Astrocyte (in vitro differentiated cells and primary cell): ENCODE results near the gene KRTAP5-3. TPM values are rescaled to one million over a fixed set of nuclear protein-coding genes. Genes with fewer than 3 reads are reported as not detected.
A peak's percentile ranks its signal among the peaks of the same experiment; 100 is the strongest.

ENCODE experiments used
- DNase-seq: peaks from one replicate; pipeline ENCODE4 v3.0.0-alpha.2; 2010; ENCODE audit warnings: low read depth
- FAIRE-seq: peaks from 2 replicates; lab custom pipeline; 2011; peaks lifted over from hg19 to GRCh38; lab: Jason Lieb, UNC
- H2AFZ ChIP-seq: 2 replicates; pipeline ENCODE4 v1.6.0; 2012; ENCODE audit warnings: low read depth, low read length, inconsistent platforms
- H3K27ac ChIP-seq: 2 replicates; pipeline ENCODE4 v1.5.1; 2011; ENCODE audit warnings: low read depth, low read length, inconsistent platforms
- H3K27me3 ChIP-seq: 2 replicates; pipeline ENCODE4 v1.6.0; 2011; ENCODE audit warnings: low read length, inconsistent platforms; ENCODE audit not compliant: insufficient read depth
- H3K36me3 ChIP-seq: 2 replicates; pipeline ENCODE4 v1.5.1; 2011; ENCODE audit warnings: low read length, inconsistent platforms; ENCODE audit not compliant: insufficient read depth
- H3K4me1 ChIP-seq: 2 replicates; pipeline ENCODE4 v1.5.1; 2011; ENCODE audit warnings: low read length, inconsistent platforms; ENCODE audit not compliant: insufficient read depth
- H3K4me2 ChIP-seq: 2 replicates; pipeline ENCODE4 v1.6.0; 2012; ENCODE audit warnings: low read length, inconsistent platforms
- H3K4me3 ChIP-seq: 2 replicates; pipeline ENCODE4 v1.5.1; 2011; ENCODE audit warnings: low read depth, mild to moderate bottlenecking, low read length, inconsistent platforms; ENCODE audit not compliant: insufficient read depth
- H3K79me2 ChIP-seq: 2 replicates; pipeline ENCODE4 v1.6.0; 2012; ENCODE audit warnings: mild to moderate bottlenecking, low read length, inconsistent platforms; ENCODE audit not compliant: insufficient read depth
- H3K9ac ChIP-seq: 2 replicates; pipeline ENCODE4 v1.6.0; 2012; ENCODE audit warnings: mild to moderate bottlenecking, low read length, inconsistent platforms
- H3K9me3 ChIP-seq: 2 replicates; pipeline ENCODE4 v1.5.1; 2012; ENCODE audit warnings: low read depth, mild to moderate bottlenecking, low read length, inconsistent platforms; ENCODE audit not compliant: insufficient read depth
- H4K20me1 ChIP-seq: 2 replicates; pipeline ENCODE4 v1.6.0; 2012; ENCODE audit warnings: low read length, inconsistent platforms; ENCODE audit not compliant: insufficient read depth
- H3K27ac Mint-ChIP-seq: one replicate; pipeline ENCODE4 v1.8.0; 2021; ENCODE audit warnings: mild to moderate bottlenecking, mixed read lengths; ENCODE audit not compliant: unreplicated experiment
- H3K27me3 Mint-ChIP-seq: one replicate; pipeline ENCODE4 v1.8.0; 2021; ENCODE audit warnings: low read depth, mixed read lengths; ENCODE audit not compliant: unreplicated experiment
- H3K36me3 Mint-ChIP-seq: one replicate; pipeline ENCODE4 v1.8.0; 2021; ENCODE audit warnings: low read depth, mixed read lengths; ENCODE audit not compliant: unreplicated experiment
- H3K4me1 Mint-ChIP-seq: one replicate; pipeline ENCODE4 v1.8.0; 2021; ENCODE audit warnings: low read depth, mixed read lengths; ENCODE audit not compliant: unreplicated experiment
- H3K4me3 Mint-ChIP-seq: one replicate; pipeline ENCODE4 v1.8.0; 2021; ENCODE audit warnings: mild to moderate bottlenecking, moderate library complexity, mixed read lengths; ENCODE audit not compliant: unreplicated experiment
- H3K9me3 Mint-ChIP-seq: one replicate; pipeline ENCODE4 v1.8.0; 2021; ENCODE audit warnings: mild to moderate bottlenecking, mixed read lengths; ENCODE audit not compliant: unreplicated experiment
- CTCF ChIP-seq: IDR thresholded peaks from 2 replicates; pipeline ENCODE4 v1.5.1; 2011; ENCODE audit warnings: low read depth, mild to moderate bottlenecking, inconsistent platforms, low read length, moderate library complexity; ENCODE audit not compliant: insufficient read depth
- EZH2 ChIP-seq: IDR thresholded peaks from 2 replicates; pipeline ENCODE4 v1.6.1; 2012; ENCODE audit warnings: mild to moderate bottlenecking, low read length, inconsistent platforms; ENCODE audit not compliant: insufficient read depth
- total RNA-seq: library from RNA; stranded (reverse); gene quantifications from 2 replicates; pipeline ENCODE4 v1.2.1, GENCODE V29; 2021

The KRTAP5-3 gene
- total RNA-seq, 1 donor from 2014 or later: not detected

- H3K9me3 Mint-ChIP-seq: no peaks in the 10 kb centered on the region
- Histone ChIP-seq H3K9ac (peak overlapping the region; percentile 87), H3K9me3 (no peaks in the 10 kb centered on the region), H2AFZ (no peak overlapping the region), H3K4me3 (peak overlapping the region; percentile 61), H4K20me1 (peaks cover 58% of the 10 kb centered on the region), H3K36me3 (no peaks in the 10 kb centered on the region), H3K27me3 (peaks cover 14% of the 10 kb centered on the region), H3K4me1 (no peaks in the 10 kb centered on the region), H3K27ac (no peak overlapping the region), H3K79me2 (peaks cover 46% of the 10 kb centered on the region), H3K4me2 (peak overlapping the region; percentile 89)
- FAIRE-seq (no peak), DNase-seq (no peak)
- no peak overlapping the region for H3K27ac Mint-ChIP-seq
- peaks cover 16% of the 10 kb centered on the region for H3K27me3 Mint-ChIP-seq
- H3K4me1 Mint-ChIP-seq: peaks cover 5% of the 10 kb centered on the region
- peaks cover 3% of the 10 kb centered on the region for H3K36me3 Mint-ChIP-seq
- no peak overlapping the region for H3K4me3 Mint-ChIP-seq
- TF ChIP-seq CTCF (no peak), EZH2 (no peak)
These were observed 36.5 kb downstream of the KRTAP5-3 start for GRCh38 chr11:1571760-1572196.

- peaks cover 11% of the 10 kb centered on the region for H3K27me3 Mint-ChIP-seq
These were observed 37.1 kb downstream of the KRTAP5-3 start for GRCh38 chr11:1570896-1571759.

More at GRCh38 chr11:1570896-1571759, 37.1 kb downstream of the KRTAP5-3 start:
- Histone ChIP-seq H3K79me2 (peaks cover 52% of the 10 kb centered on the region), H3K4me1 (no peaks in the 10 kb centered on the region), H3K36me3 (no peaks in the 10 kb centered on the region), H3K4me3 (peak overlapping the region; percentile 61), H3K27me3 (peaks cover 14% of the 10 kb centered on the region), H4K20me1 (peaks cover 64% of the 10 kb centered on the region), H3K9me3 (no peaks in the 10 kb centered on the region), H2AFZ (no peak overlapping the region), H3K9ac (peak overlapping the region; percentile 87), H3K4me2 (peak overlapping the region; percentile 89), H3K27ac (peak overlapping the region; percentile 26)
- H3K4me1 Mint-ChIP-seq: peaks cover 5% of the 10 kb centered on the region
- DNase-seq: no peak
- no peak for FAIRE-seq
- no peaks in the 10 kb centered on the region for H3K9me3 Mint-ChIP-seq
- TF ChIP-seq CTCF (no peak), EZH2 (no peak)
- no peak overlapping the region for H3K27ac Mint-ChIP-seq
- peak overlapping the region; percentile 84 for H3K4me3 Mint-ChIP-seq
- peaks cover 3% of the 10 kb centered on the region for H3K36me3 Mint-ChIP-seq
